ENCODE results near the gene APLP1.
"Not testable (repeated sequence)": the region's sequence is repeated elsewhere in the genome, so short reads cannot be mapped to it uniquely, and the experiment has no call there.

The APLP1 gene

GRCh38 chr19:35862528-35862927 lies 5.8 kb upstream of the APLP1 start:
- Mint-ChIP-seq H3K4me1 (peaks cover 8% of the 10 kb centered on the region), H3K27ac (no peak overlapping the region), H3K9me3 (no peaks in the 10 kb centered on the region), H3K4me3 (no peak overlapping the region), H3K36me3 (no peaks in the 10 kb centered on the region)
- no peak for ATAC-seq
- no peak for DNase-seq (ENCODE audit: low spot score in 2 of 2)

- Mint-ChIP-seq H3K4me1 (peaks cover 13% of the 10 kb centered on the region), H3K4me3 (no peak overlapping the region), H3K36me3 (no peaks in the 10 kb centered on the region), H3K9me3 (no peaks in the 10 kb centered on the region), H3K27ac (no peak overlapping the region)
- ATAC-seq (no peak), DNase-seq (ENCODE audit: low spot score in 2 of 2) (no peak)
Observed at GRCh38 chr19:35863018-35863417, 5.4 kb upstream of the APLP1 start.

- Mint-ChIP-seq H3K4me1 (peaks cover 25% of the 10 kb centered on the region), H3K27ac (no peak overlapping the region), H3K9me3 (no peaks in the 10 kb centered on the region), H3K4me3 (peak overlapping the region; percentile 66), H3K36me3 (no peaks in the 10 kb centered on the region)
- DNase-seq (ENCODE audit: low spot score in 2 of 2) = no peak
- ATAC-seq = no peak
Observed at GRCh38 chr19:35868823-35869326, 501 bp downstream of the APLP1 start.

GRCh38 chr19:35869327-35870123 lies 1.2 kb downstream of the APLP1 start:
- Mint-ChIP-seq H3K27ac (no peak overlapping the region), H3K36me3 (no peaks in the 10 kb centered on the region), H3K4me3 (peak overlapping the region; percentile 66), H3K9me3 (no peaks in the 10 kb centered on the region), H3K4me1 (peaks cover 25% of the 10 kb centered on the region)
- DNase-seq (ENCODE audit: low spot score in 2 of 2) (peak; percentile 65 to 90), ATAC-seq (peak; percentile 89)

- Mint-ChIP-seq H3K4me3 (peak overlapping the region; percentile 66), H3K4me1 (peaks cover 25% of the 10 kb centered on the region)
- ATAC-seq; H3K36me3 Mint-ChIP-seq; H3K9me3 Mint-ChIP-seq; DNase-seq (ENCODE audit: low spot score in 2 of 2); H3K27ac Mint-ChIP-seq: not testable (repeated sequence)
Observed at GRCh38 chr19:35870124-35870736, 1.9 kb downstream of the APLP1 start.

- Mint-ChIP-seq H3K4me1 (peaks cover 25% of the 10 kb centered on the region), H3K9me3 (no peaks in the 10 kb centered on the region), H3K4me3 (no peak overlapping the region), H3K36me3 (no peaks in the 10 kb centered on the region), H3K27ac (no peak overlapping the region)
- DNase-seq (ENCODE audit: low spot score in 2 of 2) (no peak), ATAC-seq (no peak)
Observed at GRCh38 chr19:35870798-35871197, 2.4 kb downstream of the APLP1 start.

GRCh38 chr19:35871611-35872010 lies 3.2 kb downstream of the APLP1 start:
- Mint-ChIP-seq H3K27ac (no peak overlapping the region), H3K4me3 (no peak overlapping the region)
- no peak for ATAC-seq

GRCh38 chr19:35872180-35872579 lies 3.8 kb downstream of the APLP1 start:
- Mint-ChIP-seq H3K36me3 (no peaks in the 10 kb centered on the region), H3K9me3 (no peaks in the 10 kb centered on the region), H3K4me1 (peaks cover 25% of the 10 kb centered on the region), H3K4me3 (no peak overlapping the region), H3K27ac (no peak overlapping the region)
- ATAC-seq (no peak), DNase-seq (ENCODE audit: low spot score in 2 of 2) (no peak)

More at GRCh38 chr19:35871611-35872010, 3.2 kb downstream of the APLP1 start:
- peaks cover 25% of the 10 kb centered on the region for H3K4me1 Mint-ChIP-seq
- DNase-seq (ENCODE audit: low spot score in 2 of 2) = no peak
- H3K9me3 Mint-ChIP-seq = no peaks in the 10 kb centered on the region
- no peaks in the 10 kb centered on the region for H3K36me3 Mint-ChIP-seq

GRCh38 chr19:35874392-35874930 lies 6.1 kb downstream of the APLP1 start:
- peaks cover 11% of the 10 kb centered on the region for H3K4me1 Mint-ChIP-seq

GRCh38 chr19:35879068-35879467 lies 10.7 kb downstream of the APLP1 start:
- Mint-ChIP-seq H3K9me3 (no peaks in the 10 kb centered on the region), H3K36me3 (peaks cover 9% of the 10 kb centered on the region), H3K27ac (no peak overlapping the region), H3K4me3 (no peak overlapping the region), H3K4me1 (peaks cover 9% of the 10 kb centered on the region)
- no peak for DNase-seq (ENCODE audit: low spot score in 2 of 2)
- ATAC-seq = no peak

More at GRCh38 chr19:35874392-35874930, 6.1 kb downstream of the APLP1 start:
- Mint-ChIP-seq H3K27ac (no peak overlapping the region), H3K9me3 (no peaks in the 10 kb centered on the region), H3K36me3 (peaks cover 1% of the 10 kb centered on the region), H3K4me3 (no peak overlapping the region)
- DNase-seq (ENCODE audit: low spot score in 2 of 2) (no peak), ATAC-seq (no peak)

GRCh38 chr19:35879770-35880317 lies 11.5 kb downstream of the APLP1 start:
- peaks cover 15% of the 10 kb centered on the region for H3K36me3 Mint-ChIP-seq
- H3K9me3 Mint-ChIP-seq = no peaks in the 10 kb centered on the region
- ATAC-seq (peak; percentile 86), DNase-seq (ENCODE audit: low spot score in 2 of 2) (peak; percentile 84 to 92)
- no peak overlapping the region for H3K4me3 Mint-ChIP-seq
- peaks cover 9% of the 10 kb centered on the region for H3K4me1 Mint-ChIP-seq
- no peak overlapping the region for H3K27ac Mint-ChIP-seq

- DNase-seq (ENCODE audit: low spot score in 2 of 2) (no peak), ATAC-seq (peak; percentile 41)
- Mint-ChIP-seq H3K9me3 (no peaks in the 10 kb centered on the region), H3K36me3 (peaks cover 37% of the 10 kb centered on the region), H3K27ac (no peak overlapping the region), H3K4me3 (no peak overlapping the region), H3K4me1 (peaks cover 15% of the 10 kb centered on the region)
Observed at GRCh38 chr19:35882114-35882832, 13.9 kb downstream of the APLP1 start.

GRCh38 chr19:35883882-35884281 lies 15.5 kb downstream of the APLP1 start:
- Mint-ChIP-seq H3K36me3 (peaks cover 53% of the 10 kb centered on the region), H3K4me3 (no peak overlapping the region), H3K9me3 (no peaks in the 10 kb centered on the region), H3K27ac (no peak overlapping the region), H3K4me1 (peaks cover 26% of the 10 kb centered on the region)
- DNase-seq (ENCODE audit: low spot score in 2 of 2) (no peak), ATAC-seq (no peak)

- ATAC-seq (no peak), DNase-seq (ENCODE audit: low spot score in 2 of 2) (no peak)
- Mint-ChIP-seq H3K36me3 (peaks cover 61% of the 10 kb centered on the region), H3K9me3 (no peaks in the 10 kb centered on the region), H3K4me1 (peaks cover 24% of the 10 kb centered on the region), H3K4me3 (no peak overlapping the region), H3K27ac (peak overlapping the region; percentile 61)
Observed at GRCh38 chr19:35885225-35885738, 16.9 kb downstream of the APLP1 start.

- DNase-seq (ENCODE audit: low spot score in 2 of 2) = no peak
- no peak for ATAC-seq
- H3K4me1 Mint-ChIP-seq = peaks cover 24% of the 10 kb centered on the region
- H3K36me3 Mint-ChIP-seq = peaks cover 67% of the 10 kb centered on the region
- H3K9me3 Mint-ChIP-seq = no peaks in the 10 kb centered on the region
- H3K27ac Mint-ChIP-seq = peak overlapping the region; percentile 48
- no peak overlapping the region for H3K4me3 Mint-ChIP-seq
Observed at GRCh38 chr19:35885904-35886303, 17.5 kb downstream of the APLP1 start.
